MM.1S (cell line): Measurements from ENCODE around the gene EMB.
"Not testable (repeated sequence)": the region's sequence is repeated elsewhere in the genome, so short reads cannot be mapped to it uniquely, and the experiment has no call there.

ENCODE experiments used
- EZH2 ChIP-seq: fragments of 300-600 bp; sonication (generic); optimal IDR thresholded peaks from 2 replicates; pipeline ENCODE3; 2017; ENCODE audit warnings: low read depth, mild to moderate bottlenecking, antibody characterized with exemption, low read length, mixed read lengths
- EZH2phosphoT487 ChIP-seq: fragments of 300-600 bp; sonication (generic); IDR thresholded peaks from 2 replicates; pipeline ENCODE4 v1.6.1; 2018; ENCODE audit warnings: antibody characterized with exemption, low read length
- TF ChIP-seq, protein P1 (sequence below): fragments of 300-600 bp; sonication (generic); IDR thresholded peaks from 2 replicates; pipeline ENCODE4 v1.5.1; 2016; ENCODE audit warnings: antibody characterized with exemption, low read length, mixed read lengths

DNA sequence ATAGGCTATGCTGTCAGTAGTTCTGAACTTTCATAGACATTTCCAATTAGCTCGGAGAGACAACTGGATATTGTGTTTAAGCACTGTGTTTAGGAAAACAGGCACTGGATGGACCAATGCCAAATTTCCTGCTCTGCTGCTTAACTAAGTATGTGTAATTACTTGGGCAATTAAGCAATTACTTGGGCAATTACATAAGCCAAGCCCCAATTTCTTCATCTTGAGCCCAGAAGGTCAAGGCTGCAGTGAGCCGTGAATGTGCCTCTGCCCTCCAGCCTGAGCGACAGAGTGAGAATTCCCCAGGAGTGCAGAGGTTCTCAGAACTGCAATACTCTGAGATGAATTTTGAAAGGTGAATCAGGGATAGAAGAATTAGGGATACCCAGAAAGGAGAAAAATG, 3.0 kb downstream of the EMB start:
- TF ChIP-seq, protein P1, sequence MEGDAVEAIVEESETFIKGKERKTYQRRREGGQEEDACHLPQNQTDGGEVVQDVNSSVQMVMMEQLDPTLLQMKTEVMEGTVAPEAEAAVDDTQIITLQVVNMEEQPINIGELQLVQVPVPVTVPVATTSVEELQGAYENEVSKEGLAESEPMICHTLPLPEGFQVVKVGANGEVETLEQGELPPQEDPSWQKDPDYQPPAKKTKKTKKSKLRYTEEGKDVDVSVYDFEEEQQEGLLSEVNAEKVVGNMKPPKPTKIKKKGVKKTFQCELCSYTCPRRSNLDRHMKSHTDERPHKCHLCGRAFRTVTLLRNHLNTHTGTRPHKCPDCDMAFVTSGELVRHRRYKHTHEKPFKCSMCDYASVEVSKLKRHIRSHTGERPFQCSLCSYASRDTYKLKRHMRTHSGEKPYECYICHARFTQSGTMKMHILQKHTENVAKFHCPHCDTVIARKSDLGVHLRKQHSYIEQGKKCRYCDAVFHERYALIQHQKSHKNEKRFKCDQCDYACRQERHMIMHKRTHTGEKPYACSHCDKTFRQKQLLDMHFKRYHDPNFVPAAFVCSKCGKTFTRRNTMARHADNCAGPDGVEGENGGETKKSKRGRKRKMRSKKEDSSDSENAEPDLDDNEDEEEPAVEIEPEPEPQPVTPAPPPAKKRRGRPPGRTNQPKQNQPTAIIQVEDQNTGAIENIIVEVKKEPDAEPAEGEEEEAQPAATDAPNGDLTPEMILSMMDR, result not testable (repeated sequence)
- TF ChIP-seq EZH2, EZH2phosphoT487: not testable (repeated sequence)
